Neuronal stem cell (in vitro differentiated cells): Measurements from ENCODE around the gene GPR160.

Experiments
- DNase-seq: peaks from one replicate; pipeline ENCODE4 v3.0.0-alpha.2; 2013; ENCODE audit warnings: low spot score
- H2AFZ ChIP-seq: one replicate; pipeline ENCODE4 v1.6.1; 2013; ENCODE audit warnings: mild to moderate bottlenecking, low read length, inconsistent platforms
- H2AK5ac ChIP-seq: 2 replicates; pipeline ENCODE4 v1.6.1; 2013; ENCODE audit warnings: low read depth, mild to moderate bottlenecking, inconsistent platforms, low read length, moderate library complexity, mixed read lengths
- H2BK120ac ChIP-seq: 2 replicates; pipeline ENCODE4 v1.6.1; 2013; ENCODE audit warnings: low read depth, mild to moderate bottlenecking, inconsistent platforms, low read length, moderate library complexity, mixed read lengths
- H2BK12ac ChIP-seq: one replicate; pipeline ENCODE4 v1.6.1; 2013; ENCODE audit warnings: low read length, inconsistent platforms
- H2BK15ac ChIP-seq: 2 replicates; pipeline ENCODE4 v1.6.1; 2013; ENCODE audit warnings: mild to moderate bottlenecking, low read length, inconsistent platforms, mixed read lengths
- H2BK5ac ChIP-seq: one replicate; pipeline ENCODE4 v1.6.1; 2013; ENCODE audit warnings: inconsistent platforms, mild to moderate bottlenecking, low read length, moderate library complexity
- H3K14ac ChIP-seq: one replicate; pipeline ENCODE4 v1.6.1; 2013; ENCODE audit warnings: low read length, inconsistent platforms
- H3K18ac ChIP-seq: 2 replicates; pipeline ENCODE4 v1.6.1; 2013; ENCODE audit warnings: low read length, inconsistent platforms
- H3K23ac ChIP-seq: 2 replicates; pipeline ENCODE4 v1.6.1; 2013; ENCODE audit warnings: low read depth, mild to moderate bottlenecking, mixed read lengths, low read length, inconsistent platforms; ENCODE audit not compliant: poor library complexity
- H3K27ac ChIP-seq: replicated peaks from 3 replicates; pipeline ENCODE4 v1.5.1; 2013; ENCODE audit warnings: low read length, inconsistent platforms
- H3K27me3 ChIP-seq, 3 experiments: 2 replicates each; pipeline ENCODE4 v1.6.1; 2013; ENCODE audit warnings: low read length in 3 of 3, mild to moderate bottlenecking in 2 of 3, inconsistent platforms in 1 of 3, low read depth in 1 of 3, mixed read lengths in 1 of 3, moderate library complexity in 1 of 3; ENCODE audit not compliant: control insufficient read depth in 3 of 3, insufficient read depth in 3 of 3
- H3K36me3 ChIP-seq, 2 donors: replicated peaks in 1 of 2; 2 replicates each; pipeline ENCODE4 v1.6.1; 2013; ENCODE audit warnings: low read length in 2 of 2; ENCODE audit not compliant: control insufficient read depth in 2 of 2, insufficient read depth in 2 of 2
- H3K4ac ChIP-seq: 2 replicates; pipeline ENCODE4 v1.6.1; 2013; ENCODE audit warnings: inconsistent platforms, mild to moderate bottlenecking, low read length, moderate library complexity
- H3K4me1 ChIP-seq, 2 donors: 1 replicate in 1 of 2; 2 replicates in 1 of 2; pipeline ENCODE4 v1.6.1; 2013; ENCODE audit warnings: low read length in 2 of 2, low read depth in 1 of 2; ENCODE audit not compliant: control insufficient read depth in 2 of 2, insufficient read depth in 1 of 2
- H3K4me2 ChIP-seq: one replicate; pipeline ENCODE4 v1.6.1; 2013; ENCODE audit warnings: mild to moderate bottlenecking, low read length, inconsistent platforms; ENCODE audit not compliant: insufficient read depth, poor library complexity, severe bottlenecking
- H3K4me3 ChIP-seq, 2 donors: 2 replicates each; pipeline ENCODE4 v1.5.1; 2013; ENCODE audit warnings: low read length in 2 of 2, mild to moderate bottlenecking in 2 of 2, inconsistent platforms in 1 of 2, moderate library complexity in 1 of 2
- H3K79me1 ChIP-seq: one replicate; pipeline ENCODE4 v1.6.1; 2013; ENCODE audit warnings: low read depth, mild to moderate bottlenecking, inconsistent platforms, low read length, moderate library complexity
- H3K9ac ChIP-seq: one replicate; pipeline ENCODE4 v1.6.1; 2013; ENCODE audit warnings: mild to moderate bottlenecking, low read depth, low read length, inconsistent platforms; ENCODE audit not compliant: poor library complexity
- H3K9me3 ChIP-seq, 2 donors: replicated peaks in 1 of 2; 2 replicates each; pipeline versions ENCODE3 to v1.6.1; 2013; ENCODE audit warnings: low read length in 2 of 2, mild to moderate bottlenecking in 2 of 2, inconsistent platforms in 1 of 2, low read depth in 1 of 2, mixed read lengths in 1 of 2, moderate library complexity in 1 of 2; ENCODE audit not compliant: control insufficient read depth in 2 of 2, insufficient read depth in 1 of 2
- H4K8ac ChIP-seq: one replicate; pipeline ENCODE4 v1.6.1; 2013; ENCODE audit warnings: low read depth, mild to moderate bottlenecking, inconsistent platforms, low read length, moderate library complexity
- H4K91ac ChIP-seq: one replicate; pipeline ENCODE4 v1.6.1; 2013; ENCODE audit warnings: low read length, low read depth, mild to moderate bottlenecking, inconsistent platforms; ENCODE audit not compliant: poor library complexity
- WGBS, 2 donors: extraction: QIAGEN DNeasy Blood & Tissue Kit; methylation state at CpG; one replicate each; pipeline ENCODE4 v1.1.7; 2013; ENCODE audit warnings: missing lambda C conversion rate in 2 of 2, mixed read lengths in 1 of 2; ENCODE audit not compliant: insufficient read length in 2 of 2, insufficient replicate concordance in 1 of 2; ENCODE audit errors: extremely low coverage in 2 of 2; 5-methylcytosine and 5-hydroxymethylcytosine counted together

GPR160 gene

GRCh38 chr3:170089862-170090600 lies 52.2 kb downstream of the GPR160 start:
- no peaks in the 10 kb centered on the region for H3K27me3 ChIP-seq
- no peak overlapping the region for H2BK120ac ChIP-seq
- H2AFZ ChIP-seq: no peak overlapping the region
- no peak overlapping the region for H3K4me3 ChIP-seq
- no peaks in the 10 kb centered on the region for H3K4me1 ChIP-seq
- no peak overlapping the region for H3K9ac ChIP-seq
- H2BK12ac ChIP-seq: no peak overlapping the region
- no peak overlapping the region for H4K8ac ChIP-seq
- no peak overlapping the region for H3K14ac ChIP-seq
- H3K27ac ChIP-seq: no peak overlapping the region
- H3K36me3 ChIP-seq: peaks cover 6 to 87% of the 10 kb centered on the region in 2 donors
- H2BK5ac ChIP-seq: no peak overlapping the region
- WGBS, 2 donors: no CpG with 5 or more reads among the region's 3 CpGs
- H3K18ac ChIP-seq: no peak overlapping the region
- H3K23ac ChIP-seq: no peak overlapping the region
- no peak overlapping the region for H3K4me2 ChIP-seq
- no peak overlapping the region for H3K4ac ChIP-seq
- no peak overlapping the region for H2AK5ac ChIP-seq
- DNase-seq: no peak
- no peaks in the 10 kb centered on the region for H3K79me1 ChIP-seq
- no peaks in the 10 kb centered on the region for H3K9me3 ChIP-seq
- H2BK15ac ChIP-seq: no peak overlapping the region
- no peak overlapping the region for H4K91ac ChIP-seq

- H3K4me1 ChIP-seq: no peaks in the 10 kb centered on the region
- no peak overlapping the region for H3K18ac ChIP-seq
- no peak overlapping the region for H3K4me2 ChIP-seq
- H2BK120ac ChIP-seq: no peak overlapping the region
- DNase-seq: no peak
- no peak overlapping the region for H2AFZ ChIP-seq
- no peak overlapping the region for H4K91ac ChIP-seq
- H3K9ac ChIP-seq: no peak overlapping the region
- H3K79me1 ChIP-seq: no peaks in the 10 kb centered on the region
- no peak overlapping the region for H2BK5ac ChIP-seq
- H3K23ac ChIP-seq: no peak overlapping the region
- no peaks in the 10 kb centered on the region for H3K9me3 ChIP-seq
- peaks cover 4 to 87% of the 10 kb centered on the region in 2 donors for H3K36me3 ChIP-seq
- H3K14ac ChIP-seq: no peak overlapping the region
- no peak overlapping the region for H4K8ac ChIP-seq
- H2BK12ac ChIP-seq: no peak overlapping the region
- H2AK5ac ChIP-seq: no peak overlapping the region
- H3K4ac ChIP-seq: no peak overlapping the region
- H3K27ac ChIP-seq: no peak overlapping the region
- no peaks in the 10 kb centered on the region for H3K27me3 ChIP-seq
- no peak overlapping the region for H2BK15ac ChIP-seq
- no peak overlapping the region for H3K4me3 ChIP-seq
These were observed 52.8 kb downstream of the GPR160 start for GRCh38 chr3:170090601-170090981.

GRCh38 chr3:170092907-170093306 lies 55.1 kb downstream of the GPR160 start:
- H3K18ac ChIP-seq: no peak overlapping the region
- H2BK120ac ChIP-seq: no peak overlapping the region

GRCh38 chr3:170095771-170096170 lies 58.0 kb downstream of the GPR160 start:
- no peak overlapping the region for H2BK5ac ChIP-seq
- H2BK12ac ChIP-seq: no peak overlapping the region
- no peak overlapping the region for H3K4ac ChIP-seq
- no peak overlapping the region for H4K91ac ChIP-seq
- no peak overlapping the region for H2BK120ac ChIP-seq
- peaks cover 11 to 97% of the 10 kb centered on the region in 2 donors for H3K36me3 ChIP-seq
- H2BK15ac ChIP-seq: no peak overlapping the region
- H3K4me1 ChIP-seq: no peaks in the 10 kb centered on the region
- H4K8ac ChIP-seq: no peak overlapping the region
- no peak overlapping the region for H3K23ac ChIP-seq
- H3K9me3 ChIP-seq: no peaks in the 10 kb centered on the region
- no peaks in the 10 kb centered on the region for H3K27me3 ChIP-seq
- no peak overlapping the region for H3K9ac ChIP-seq
- H3K14ac ChIP-seq: no peak overlapping the region
- H3K27ac ChIP-seq: no peak overlapping the region
- no peaks in the 10 kb centered on the region for H3K79me1 ChIP-seq
- H2AK5ac ChIP-seq: no peak overlapping the region
- no peak overlapping the region for H3K4me3 ChIP-seq
- no peak overlapping the region for H3K4me2 ChIP-seq
- WGBS, 2 donors: no CpG with 5 or more reads among the region's 4 CpGs
- no peak for DNase-seq
- H2AFZ ChIP-seq: no peak overlapping the region
- H3K18ac ChIP-seq: no peak overlapping the region

More at GRCh38 chr3:170092907-170093306, 55.1 kb downstream of the GPR160 start:
- Histone ChIP-seq H2BK5ac (no peak overlapping the region), H3K27me3 (no peaks in the 10 kb centered on the region), H3K4me2 (no peak overlapping the region), H4K91ac (no peak overlapping the region), H2BK15ac (no peak overlapping the region), H3K4me1 (no peaks in the 10 kb centered on the region), H3K4ac (no peak overlapping the region), H3K9me3 (no peaks in the 10 kb centered on the region), H3K23ac (no peak overlapping the region), H2AFZ (no peak overlapping the region), H3K4me3 (no peak overlapping the region), H2AK5ac (no peak overlapping the region), H2BK12ac (no peak overlapping the region), H3K36me3 (peaks cover 9 to 89% of the 10 kb centered on the region in 2 donors), H4K8ac (no peak overlapping the region), H3K79me1 (no peaks in the 10 kb centered on the region), H3K27ac (no peak overlapping the region), H3K9ac (no peak overlapping the region), H3K14ac (no peak overlapping the region)
- no CpG with 5 or more reads among the region's 3 CpGs for WGBS, 2 donors
- no peak for DNase-seq
